PC-3 (cell line): ENCODE data around the gene BMPR1A.

Experiments
- EZH2 ChIP-seq: fragments of 300-600 bp; sonication (generic); IDR thresholded peaks from one replicate; pipeline ENCODE4 v1.6.1; 2017; ENCODE audit warnings: antibody characterized with exemption, mild to moderate bottlenecking, low read length; ENCODE audit not compliant: unreplicated experiment
- EZH2phosphoT487 ChIP-seq: fragments of 300-600 bp; sonication (generic); IDR thresholded peaks from 2 replicates; pipeline ENCODE4 v1.6.1; 2018; ENCODE audit warnings: mild to moderate bottlenecking, antibody characterized with exemption, low read length, borderline replicate concordance
- TF ChIP-seq, protein P1 (sequence below): fragments of 300-600 bp; sonication (generic); conservative IDR thresholded peaks from 2 replicates; pipeline ENCODE4 v1.5.1; 2017; ENCODE audit warnings: antibody characterized with exemption, low read depth, mild to moderate bottlenecking, low read length

DNA sequence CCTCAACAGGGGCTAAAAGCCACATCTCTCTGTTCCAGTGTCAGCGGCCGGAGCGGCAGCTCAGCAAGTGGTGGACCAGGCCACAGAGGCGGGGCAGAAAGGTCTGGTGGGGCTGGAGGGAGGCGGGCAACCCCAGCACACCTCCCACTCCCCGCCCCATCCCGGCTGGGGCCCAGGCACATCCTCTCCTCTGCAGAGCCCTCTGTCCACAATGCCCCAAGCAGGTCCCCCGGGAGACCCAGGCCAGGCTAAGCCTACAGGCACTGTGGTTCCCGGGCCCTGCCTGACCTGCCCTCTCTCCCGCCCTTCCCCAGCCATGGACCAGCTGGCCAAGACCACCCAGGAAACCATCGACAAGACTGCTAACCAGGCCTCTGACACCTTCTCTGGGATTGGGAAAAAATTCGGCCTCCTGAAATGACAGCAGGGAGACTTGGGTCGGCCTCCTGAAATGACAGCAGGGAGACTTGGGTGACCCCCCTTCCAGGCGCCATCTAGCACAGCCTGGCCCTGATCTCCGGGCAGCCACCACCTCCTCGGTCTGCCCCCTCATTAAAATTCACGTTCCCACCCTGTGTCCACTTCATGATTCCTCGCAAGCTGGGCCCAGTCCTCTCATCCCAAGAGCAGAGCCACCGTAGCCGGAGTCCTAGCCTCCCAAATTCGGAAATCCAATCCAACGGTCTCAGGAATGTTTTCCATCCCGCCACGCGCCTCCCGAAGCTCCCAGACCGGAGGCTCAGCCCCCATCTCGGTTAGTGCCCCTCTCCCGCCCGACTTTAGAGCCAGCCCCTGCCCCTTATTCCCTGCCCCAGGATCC lies 214.0 kb downstream of the BMPR1A start:
- TF ChIP-seq, protein P1, sequence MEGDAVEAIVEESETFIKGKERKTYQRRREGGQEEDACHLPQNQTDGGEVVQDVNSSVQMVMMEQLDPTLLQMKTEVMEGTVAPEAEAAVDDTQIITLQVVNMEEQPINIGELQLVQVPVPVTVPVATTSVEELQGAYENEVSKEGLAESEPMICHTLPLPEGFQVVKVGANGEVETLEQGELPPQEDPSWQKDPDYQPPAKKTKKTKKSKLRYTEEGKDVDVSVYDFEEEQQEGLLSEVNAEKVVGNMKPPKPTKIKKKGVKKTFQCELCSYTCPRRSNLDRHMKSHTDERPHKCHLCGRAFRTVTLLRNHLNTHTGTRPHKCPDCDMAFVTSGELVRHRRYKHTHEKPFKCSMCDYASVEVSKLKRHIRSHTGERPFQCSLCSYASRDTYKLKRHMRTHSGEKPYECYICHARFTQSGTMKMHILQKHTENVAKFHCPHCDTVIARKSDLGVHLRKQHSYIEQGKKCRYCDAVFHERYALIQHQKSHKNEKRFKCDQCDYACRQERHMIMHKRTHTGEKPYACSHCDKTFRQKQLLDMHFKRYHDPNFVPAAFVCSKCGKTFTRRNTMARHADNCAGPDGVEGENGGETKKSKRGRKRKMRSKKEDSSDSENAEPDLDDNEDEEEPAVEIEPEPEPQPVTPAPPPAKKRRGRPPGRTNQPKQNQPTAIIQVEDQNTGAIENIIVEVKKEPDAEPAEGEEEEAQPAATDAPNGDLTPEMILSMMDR = no peak
- TF ChIP-seq EZH2 (no peak), EZH2phosphoT487 (no peak)
